GM19397 (cell line): ENCODE results near the gene ZNF740.
A peak's percentile ranks its signal among the peaks of the same experiment; 100 is the strongest.
"Not testable (repeated sequence)": the region's sequence is repeated elsewhere in the genome, so short reads cannot be mapped to it uniquely, and the experiment has no call there.

Experiments
- ATAC-seq: cut with Tn5 transposase; IDR thresholded peaks from one replicate; pipeline ENCODE4 v1.9.1; 2021; ENCODE audit warnings: mild to moderate bottlenecking, moderate library complexity; ENCODE audit not compliant: unreplicated experiment

The ZNF740 gene, protein sequence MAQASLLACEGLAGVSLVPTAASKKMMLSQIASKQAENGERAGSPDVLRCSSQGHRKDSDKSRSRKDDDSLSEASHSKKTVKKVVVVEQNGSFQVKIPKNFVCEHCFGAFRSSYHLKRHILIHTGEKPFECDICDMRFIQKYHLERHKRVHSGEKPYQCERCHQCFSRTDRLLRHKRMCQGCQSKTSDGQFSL

DNA sequence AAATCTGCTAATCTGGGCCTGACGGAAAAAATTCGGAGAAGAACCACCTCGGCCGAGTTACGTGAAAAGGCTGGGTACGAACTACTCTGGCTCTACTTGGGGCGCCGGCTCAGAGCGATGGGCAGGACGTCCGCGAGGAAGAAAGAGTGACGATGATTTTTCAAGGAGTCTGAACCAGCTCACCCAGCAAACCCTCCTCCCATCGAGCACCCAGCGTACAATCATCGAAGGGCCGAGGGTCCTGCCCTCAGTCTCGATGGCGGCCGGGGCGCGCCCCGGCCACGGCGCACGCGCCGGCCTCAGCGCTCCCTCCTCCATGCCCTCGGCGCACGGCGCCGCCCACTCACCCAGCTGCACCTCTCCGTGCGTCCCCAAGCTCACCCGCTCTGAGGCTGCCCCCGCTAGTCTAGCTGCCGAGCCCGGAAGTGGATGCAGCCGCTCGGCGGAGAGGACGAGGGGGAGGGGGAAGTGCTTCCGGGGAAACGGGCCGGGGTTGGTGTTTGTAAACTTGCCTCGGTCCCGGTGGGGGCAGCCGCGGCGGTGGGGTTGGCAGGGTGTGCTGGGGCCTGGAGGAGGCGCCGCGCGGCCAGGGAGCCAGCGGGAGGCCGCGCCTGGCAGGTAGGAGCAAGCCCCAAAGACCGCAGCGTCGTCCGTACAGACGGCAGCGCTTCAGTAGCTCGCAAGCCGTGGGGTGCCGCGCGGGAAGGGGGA is at the start of gene ZNF740, which contains the start of gene CSAD:
Gene ZNF740, plus strand, starts transcription at position 503 of the 711 bp plus-strand sequence. CDS start 1,262 bp downstream, outside the sequence.
Gene CSAD, minus strand, starts transcription at position 706 of the 711 bp plus-strand sequence. CDS start 7,455 bp downstream, outside the sequence.
- peak; percentile 92 for ATAC-seq

DNA sequence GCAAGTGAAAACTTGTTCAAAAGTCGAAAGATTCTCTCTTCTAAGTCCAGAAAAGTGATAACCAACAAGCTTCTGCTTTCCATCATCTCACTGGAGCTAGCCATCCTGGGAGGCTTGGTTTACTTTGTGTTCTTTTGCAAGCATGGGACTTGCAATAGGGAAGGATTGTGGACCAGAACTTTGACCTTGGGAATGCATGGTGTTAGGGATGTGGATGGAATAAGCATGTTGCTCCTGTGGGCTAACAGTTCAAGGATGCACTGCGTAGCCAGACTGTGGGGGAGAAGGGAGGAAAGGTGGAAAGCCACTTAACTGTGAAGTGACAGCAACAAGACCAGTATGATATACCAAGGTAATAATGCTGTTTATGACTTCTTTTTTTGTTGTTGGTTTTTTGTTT is 48.7 kb upstream of the ZNF740 start:
- ATAC-seq: no peak

DNA sequence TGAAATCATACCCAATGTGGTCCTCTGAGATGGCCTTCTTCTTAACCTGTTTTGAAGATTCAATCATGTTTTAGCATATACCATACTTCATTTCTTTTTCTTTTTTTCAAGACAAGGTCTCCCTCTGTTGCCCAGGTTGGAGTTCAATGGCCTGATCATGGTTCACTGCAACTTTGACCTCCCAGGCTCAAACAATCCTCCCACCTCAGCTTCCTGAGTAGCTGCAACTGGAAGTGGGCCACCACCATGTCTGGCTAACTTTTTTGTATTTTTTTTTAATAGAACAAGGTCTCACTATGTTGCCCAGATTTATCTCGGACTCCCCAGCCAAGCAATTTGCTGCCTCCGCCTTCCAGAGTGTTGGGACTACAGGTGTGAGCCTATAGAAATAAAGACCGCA is 46.8 kb upstream of the ZNF740 start:
- ATAC-seq: no peak

DNA sequence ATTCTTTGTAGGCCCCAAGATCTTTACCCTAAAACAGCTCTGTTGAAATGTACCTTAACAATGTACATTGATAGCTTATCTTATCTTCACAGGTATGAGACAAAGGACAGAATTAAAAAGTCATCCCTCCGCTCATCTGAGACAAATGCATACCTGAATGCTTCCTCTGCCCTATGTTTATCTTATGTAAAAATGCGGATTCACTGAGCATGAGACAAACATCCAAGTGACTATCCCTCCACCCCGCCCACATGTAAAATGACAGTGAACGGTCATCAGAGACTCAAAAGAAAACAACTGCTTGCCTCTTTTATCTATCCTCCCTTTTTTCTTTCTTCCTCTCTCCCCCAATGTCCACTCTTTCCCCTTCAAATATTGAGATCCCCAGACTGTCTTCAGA is 37.2 kb upstream of the ZNF740 start:
- no peak for ATAC-seq

DNA sequence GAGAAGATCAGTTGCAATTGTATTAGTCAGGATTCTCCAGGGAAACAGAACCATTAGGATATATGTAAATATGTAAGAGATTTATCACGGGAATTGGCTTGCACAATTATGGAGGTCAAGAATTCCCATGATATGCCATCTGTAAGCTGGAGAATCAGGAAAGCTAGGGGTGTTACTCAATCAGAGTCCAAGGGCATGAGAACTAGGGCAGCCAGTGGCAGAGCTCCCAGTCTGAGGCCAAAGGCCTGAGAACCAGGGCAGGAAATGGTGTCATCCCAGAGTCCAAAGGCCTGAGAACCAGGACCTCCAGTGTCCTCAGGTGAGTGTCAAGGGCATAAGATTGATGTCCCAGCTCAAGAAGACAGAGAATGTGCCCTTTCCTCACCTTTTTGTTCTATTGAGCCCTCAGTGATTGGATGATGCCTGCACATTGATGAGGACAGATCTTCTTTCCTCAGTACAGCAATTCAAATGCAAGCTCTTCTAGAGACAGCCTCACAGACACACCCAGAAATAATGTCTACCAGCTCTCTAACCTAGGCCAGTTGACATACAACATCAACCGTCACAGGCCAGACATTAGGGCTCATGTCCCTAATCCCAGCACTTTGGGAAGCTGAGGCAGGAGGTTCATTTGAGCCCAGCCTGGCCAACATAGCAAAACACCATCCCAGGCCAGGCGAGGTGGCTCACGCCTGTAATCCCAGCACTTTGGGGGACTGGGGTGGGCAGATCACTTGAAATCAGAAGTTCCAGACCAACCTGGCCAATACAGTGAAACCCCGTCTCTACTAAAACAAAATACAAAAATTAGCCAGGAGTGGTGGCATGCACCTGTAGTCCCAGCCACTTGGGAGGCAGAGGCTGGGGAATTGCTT is 34.9 kb upstream of the ZNF740 start:
- ATAC-seq: no peak

DNA sequence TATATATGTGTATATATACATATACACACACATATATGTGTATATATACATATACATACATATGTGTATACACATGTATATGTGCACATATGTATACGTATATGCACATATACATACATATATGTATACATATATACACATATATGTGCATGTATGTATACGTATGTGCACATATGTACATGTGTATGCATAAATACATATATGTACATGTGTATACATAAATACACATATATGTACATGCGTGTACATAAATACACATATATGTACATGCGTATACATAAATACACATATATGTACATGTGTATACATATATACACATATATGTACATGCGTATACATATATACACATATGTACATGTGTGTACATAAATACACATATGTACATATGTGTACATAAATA is 33.3 kb upstream of the ZNF740 start:
- ATAC-seq: no peak

DNA sequence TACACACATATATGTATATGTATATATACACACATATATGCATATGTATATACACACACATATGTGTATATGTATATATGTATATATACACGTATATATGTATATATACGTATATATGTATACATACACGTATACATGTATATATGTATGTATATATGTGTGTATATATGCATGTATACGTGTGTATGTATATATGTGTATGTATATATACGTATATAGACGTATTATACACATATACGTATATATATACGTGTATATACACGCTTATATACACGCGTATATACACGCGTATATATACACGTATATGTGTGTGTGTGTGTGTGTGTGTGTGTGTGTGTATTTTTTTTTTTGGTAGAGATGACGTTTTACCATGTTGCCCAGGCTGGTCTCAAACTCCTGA is 32.9 kb upstream of the ZNF740 start:
- ATAC-seq: no peak

DNA sequence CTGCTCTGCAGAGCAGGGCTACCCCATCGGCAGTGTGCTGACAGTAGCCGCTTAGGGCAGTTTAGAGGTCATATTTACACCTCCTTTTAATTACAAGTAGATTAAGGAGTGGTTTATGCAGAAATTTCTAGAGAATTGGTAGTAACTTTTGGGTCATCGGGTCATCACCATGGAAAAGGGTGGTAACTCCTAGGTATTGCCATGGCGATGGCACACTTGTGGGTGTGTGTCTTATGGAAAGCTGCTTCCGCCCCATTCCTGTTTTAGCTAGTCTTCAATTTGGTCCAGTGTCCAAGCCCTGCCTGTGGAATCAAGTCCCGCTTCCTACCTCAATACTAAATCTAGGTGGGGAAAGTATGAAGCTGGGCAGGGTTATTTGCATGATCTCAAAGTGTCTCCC is 29.5 kb upstream of the ZNF740 start:
- ATAC-seq: no peak

DNA sequence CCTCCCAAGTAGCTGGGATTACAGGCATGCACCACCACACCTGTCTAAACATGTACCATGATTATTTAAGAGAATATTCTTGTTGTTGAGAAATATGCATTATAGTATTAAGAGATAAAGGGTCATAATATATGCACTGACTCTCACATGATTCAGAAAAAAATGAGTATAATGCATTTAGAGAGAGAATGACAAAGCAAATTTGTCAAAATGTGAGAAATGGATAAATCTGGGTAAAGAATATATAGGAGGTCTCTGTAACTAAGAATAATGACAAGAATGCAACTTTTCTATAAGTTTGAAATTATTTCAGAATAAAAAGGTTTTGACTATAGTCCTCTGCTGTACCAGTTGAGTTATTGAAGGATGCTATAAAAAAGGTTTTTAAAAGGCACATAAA is 28.1 kb upstream of the ZNF740 start:
- ATAC-seq: no peak

DNA sequence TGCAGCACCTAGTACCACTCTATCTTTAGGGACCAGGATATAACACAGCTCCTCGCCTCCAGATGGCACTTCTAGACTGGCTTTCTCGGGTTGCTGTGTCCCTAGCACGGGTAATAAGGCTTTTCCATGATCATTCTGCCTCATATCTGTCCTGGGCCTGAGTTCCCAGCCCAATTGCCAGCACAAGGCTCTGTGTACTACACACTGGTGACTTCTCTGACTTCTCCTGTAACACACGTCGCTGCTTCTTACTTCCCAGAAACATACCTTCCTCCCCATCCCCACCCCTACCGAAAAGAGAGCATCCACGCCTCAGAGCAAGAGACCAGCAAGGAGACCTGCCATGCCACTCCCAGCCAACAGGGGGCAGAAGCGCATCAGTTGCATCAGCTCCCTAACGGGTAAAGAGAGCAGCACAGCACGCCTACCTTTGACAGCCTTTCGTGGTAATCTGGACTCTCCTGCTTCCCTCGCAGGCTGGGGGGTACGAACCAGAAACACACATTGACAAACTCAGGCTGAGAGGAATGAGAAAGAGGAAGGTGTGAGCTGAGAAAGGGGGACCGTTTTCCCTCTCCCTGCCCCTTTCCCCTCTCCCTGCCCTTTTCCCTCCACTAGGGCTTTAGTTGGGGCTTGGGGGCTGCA is 21.2 kb upstream of the ZNF740 start:
- ATAC-seq: peak; percentile 83

DNA sequence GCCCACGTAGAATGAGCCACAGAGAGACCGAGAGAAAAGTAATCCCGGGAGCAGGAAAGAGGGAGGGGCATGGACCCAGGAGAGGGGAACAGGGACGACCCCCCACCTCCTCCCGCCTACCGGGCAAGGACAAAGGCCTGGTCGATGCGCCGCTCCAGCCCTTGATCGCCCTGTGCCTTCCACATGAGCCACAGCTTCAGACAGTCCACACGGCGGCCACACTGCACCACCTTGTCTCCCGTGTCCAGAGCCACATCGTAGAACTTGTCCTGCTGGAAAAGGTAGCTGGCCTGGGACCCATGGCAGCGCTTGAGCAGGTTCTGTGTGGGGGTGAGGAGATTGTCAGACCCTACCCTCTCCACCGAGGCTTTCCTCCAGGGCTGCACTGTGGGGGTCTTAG is 20.5 kb upstream of the ZNF740 start:
- no peak for ATAC-seq

DNA sequence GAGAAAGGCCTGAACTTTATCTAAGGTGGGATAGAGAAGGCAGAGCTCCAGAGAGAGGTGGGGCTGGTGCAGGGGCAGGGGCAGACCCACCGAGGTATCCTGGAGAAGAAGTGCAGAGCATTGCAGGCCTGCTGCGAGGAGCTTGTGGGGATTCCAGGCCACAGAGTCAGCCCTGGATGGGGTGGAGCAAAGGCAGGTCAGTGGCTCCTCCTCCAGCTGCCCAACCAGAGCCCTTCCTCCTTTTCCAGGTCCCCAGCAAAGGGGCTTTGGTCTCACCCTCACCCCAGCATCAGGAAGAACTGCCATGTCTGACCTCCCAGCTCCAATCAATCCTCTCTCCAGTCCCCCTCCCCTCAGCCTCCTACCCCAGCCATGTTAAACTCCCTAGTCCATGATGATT is 19.8 kb upstream of the ZNF740 start:
- no peak for ATAC-seq

DNA sequence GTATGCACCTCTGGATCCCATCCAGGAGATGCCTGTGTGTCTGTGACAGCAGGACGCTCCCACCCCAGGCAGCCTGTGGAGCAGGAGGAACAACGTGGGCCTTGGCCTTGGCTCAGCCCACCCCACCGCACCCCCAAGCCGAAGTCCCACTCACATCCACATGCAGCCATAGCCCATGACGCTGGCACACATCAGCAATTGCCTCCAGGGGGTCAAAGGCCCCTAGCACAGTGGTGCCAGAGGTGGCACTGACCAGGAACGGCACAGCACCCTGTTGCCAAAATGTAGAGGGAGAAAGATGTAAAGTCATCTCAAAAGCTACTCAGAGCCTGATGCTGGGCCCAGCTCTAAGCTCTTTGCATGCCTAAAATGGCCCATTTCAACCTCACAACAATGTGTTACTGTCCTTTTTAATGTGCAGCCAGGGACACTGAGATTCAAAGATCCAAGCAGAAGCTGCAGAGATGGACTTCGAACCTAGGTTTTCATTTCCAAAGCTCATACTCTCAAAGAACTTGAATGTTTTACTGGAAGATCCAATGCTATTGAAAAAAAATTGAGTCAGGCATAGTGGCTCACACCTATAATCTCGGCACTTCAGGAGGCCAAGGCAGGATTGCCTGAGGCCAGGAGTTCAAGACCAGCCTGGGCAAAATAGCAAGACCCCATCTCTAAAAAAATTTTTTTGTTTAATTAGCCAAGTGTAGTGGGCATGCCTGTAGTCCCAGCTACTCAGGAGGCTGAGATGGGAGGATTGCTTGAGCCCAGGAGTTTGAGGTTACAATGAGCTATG is 19.2 kb upstream of the ZNF740 start:
- no peak for ATAC-seq

DNA sequence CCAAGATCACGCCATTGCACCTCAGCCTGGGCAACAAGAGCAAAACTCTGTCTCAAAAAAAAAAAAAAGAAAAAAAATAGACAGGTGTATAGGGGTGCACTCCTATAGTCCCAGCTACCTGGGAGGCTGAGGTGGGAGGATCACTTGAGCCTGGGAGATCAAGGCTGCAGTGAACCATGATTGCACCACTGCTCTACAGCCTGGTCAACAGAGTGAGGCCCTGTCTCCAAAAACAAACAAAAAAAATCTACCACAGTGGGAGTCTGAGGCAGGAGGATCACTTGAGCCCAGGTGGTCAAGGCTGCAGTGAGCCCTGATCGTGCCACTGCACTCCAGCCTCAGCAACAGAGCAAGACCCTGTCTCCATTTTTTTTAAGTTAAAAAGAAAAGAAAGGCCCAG is 17.5 kb upstream of the ZNF740 start:
- not testable (repeated sequence) for ATAC-seq

DNA sequence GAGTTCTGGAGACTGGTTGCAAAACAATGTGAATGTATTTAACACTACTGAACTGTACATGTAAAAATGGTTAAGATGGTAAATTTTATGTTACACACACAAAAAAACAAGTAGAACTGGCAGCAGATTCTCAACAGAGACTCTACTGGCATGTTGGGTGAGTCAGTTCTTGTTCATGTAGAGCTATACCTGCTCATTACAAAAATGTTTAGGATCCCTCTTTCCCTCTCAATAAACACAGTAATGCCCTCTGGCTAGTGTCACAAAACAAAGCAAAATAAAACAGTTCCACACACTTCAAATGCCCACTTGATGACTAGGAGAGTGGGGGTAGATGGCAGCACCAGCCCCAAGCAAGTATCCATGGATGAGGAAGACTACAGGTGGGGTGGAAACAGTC is 13.7 kb upstream of the ZNF740 start:
- no peak for ATAC-seq

DNA sequence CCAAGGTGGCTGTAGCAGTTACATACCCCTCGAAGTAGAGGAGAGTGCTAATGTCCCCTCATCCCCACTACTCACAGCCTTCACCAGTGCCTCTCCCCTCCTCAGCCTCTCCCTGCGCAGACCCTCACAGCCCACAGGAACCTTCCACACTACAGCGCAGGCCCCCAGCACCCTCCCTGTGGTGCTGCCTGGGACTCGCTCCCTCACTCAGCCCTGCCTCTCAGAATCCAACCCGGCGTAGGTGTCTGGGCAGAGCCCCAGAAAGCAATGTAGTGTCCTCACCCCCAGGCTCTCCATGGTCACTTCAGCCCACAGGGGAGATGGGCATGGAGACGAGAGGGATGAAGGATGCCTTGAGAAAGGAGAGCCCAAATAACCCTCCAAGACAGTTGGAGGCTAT is 10.9 kb upstream of the ZNF740 start:
- ATAC-seq: no peak

DNA sequence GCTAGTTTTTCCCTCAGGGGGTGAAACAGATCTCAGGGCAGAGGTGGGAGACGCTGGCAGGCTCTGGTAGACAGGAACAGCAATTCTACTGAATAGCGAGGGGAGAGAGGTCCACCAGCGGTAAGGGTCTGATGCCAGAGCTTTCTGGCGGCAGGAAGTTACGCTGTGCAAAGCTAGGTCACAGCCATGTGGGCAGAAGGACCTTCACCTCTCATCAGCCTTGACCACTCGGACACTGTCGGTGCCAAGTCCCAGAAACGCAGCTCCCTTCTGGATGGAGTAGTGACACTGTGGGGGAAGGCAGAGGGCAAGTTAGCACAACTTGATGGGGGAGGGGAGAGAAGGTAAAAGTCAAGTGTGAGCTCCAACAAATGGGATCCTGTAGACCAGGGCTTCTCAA is 10.3 kb upstream of the ZNF740 start:
- ATAC-seq: no peak

DNA sequence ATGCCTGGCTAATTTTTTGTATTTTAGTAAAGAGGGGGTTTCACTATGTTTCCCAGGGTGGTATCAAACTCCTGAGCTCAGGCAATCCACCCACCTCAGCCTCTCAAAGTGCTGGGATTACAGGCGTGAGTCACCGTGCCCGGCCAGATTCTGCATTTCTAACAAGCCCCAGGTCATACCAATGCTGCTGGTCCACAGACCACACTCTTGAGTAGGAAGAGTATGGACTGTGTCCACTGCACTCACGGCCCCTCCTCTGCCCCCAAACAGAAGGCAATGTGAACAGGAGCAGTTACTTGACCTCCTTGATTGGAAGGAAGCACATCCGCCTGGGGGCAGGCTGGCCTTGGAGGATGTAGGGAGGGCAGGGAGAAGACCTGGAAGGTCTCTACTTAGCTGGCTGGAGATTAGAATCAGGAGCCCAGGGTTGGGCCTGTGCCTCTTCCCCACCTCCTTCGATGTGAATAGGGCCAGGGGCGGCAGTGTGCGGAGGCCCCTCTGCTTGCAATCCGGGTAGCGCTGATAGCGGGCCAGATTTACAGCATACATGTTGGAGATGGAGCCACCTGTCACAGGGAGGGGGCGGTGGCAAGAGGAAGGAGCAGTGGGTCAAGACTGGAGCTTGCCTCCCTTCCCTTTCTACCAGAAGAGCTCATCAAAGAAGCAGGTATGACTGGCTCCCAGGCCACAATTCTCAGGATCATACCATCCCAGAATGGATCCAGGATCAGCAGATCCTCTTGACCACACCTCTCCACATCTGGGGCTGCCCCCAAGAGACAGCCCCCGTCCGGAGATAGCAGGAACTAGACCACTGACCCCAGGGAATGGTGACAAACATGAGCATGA is 9.4 kb upstream of the ZNF740 start:
- ATAC-seq: no peak

DNA sequence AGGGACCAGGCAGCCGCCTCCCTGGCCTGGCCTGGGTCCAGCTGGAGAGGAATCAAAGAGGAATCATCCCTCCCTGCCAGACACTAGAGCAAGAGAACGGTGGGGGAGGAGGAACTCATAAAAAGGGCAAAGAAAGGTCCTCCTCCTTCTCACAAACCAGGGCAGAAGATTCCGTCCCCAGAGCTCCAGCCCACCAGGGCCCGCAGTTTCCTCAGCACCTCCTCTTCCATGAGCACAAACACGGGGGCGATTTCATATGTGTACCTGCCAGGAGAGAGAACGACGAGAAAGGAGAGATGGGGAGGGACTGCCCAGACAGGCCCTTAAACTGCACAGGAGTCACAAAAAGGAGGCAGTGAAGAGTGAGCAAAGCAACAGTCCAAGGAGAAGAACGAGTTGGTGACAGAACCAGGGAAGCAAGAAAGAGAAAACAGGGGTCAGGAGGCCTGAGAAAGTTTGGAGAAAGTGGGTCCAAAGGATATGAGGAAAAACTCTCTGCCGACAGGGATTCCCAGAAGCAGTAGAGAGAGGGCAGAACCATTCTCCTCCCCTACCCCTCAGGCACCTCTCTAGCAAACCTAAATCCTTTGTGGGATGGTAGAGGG is 8.7 kb upstream of the ZNF740 start:
- no peak for ATAC-seq
